Activated CD4-positive, alpha-beta T cell treated with anti-CD3 and anti-CD28 coated beads, Interleukin-2, Interleukin-4, amounts not matched to agents 100 ng/mL and 50 ng/mL, durations not matched to agents 16 hours and 8 hours (primary cell): ENCODE measurements around the gene EXD2.
"Not testable (repeated sequence)": the region's sequence is repeated elsewhere in the genome, so short reads cannot be mapped to it uniquely, and the experiment has no call there.

Experiments
- DNase-seq: peaks from one replicate; pipeline ENCODE4 v3.0.0-alpha.2; 2020; ENCODE audit warnings: low spot score

The EXD2 gene

GRCh38 chr14:69252851-69253250, 61.6 kb downstream of the EXD2 start:
- DNase-seq: no peak

GRCh38 chr14:69259168-69259526, 67.8 kb downstream of the EXD2 start:
- no peak for DNase-seq

- DNase-seq: no peak
Measured at GRCh38 chr14:69259527-69260189, 68.4 kb downstream of the EXD2 start, which contains the start of gene GALNT16. TSS of gene GALNT16 (plus strand) at chr14:69260158. CDS start at chr14:69260291, 133 bp downstream.

GRCh38 chr14:69260190-69260860, 69.0 kb downstream of the EXD2 start:
- no peak for DNase-seq

GRCh38 chr14:69260861-69261564, 69.7 kb downstream of the EXD2 start:
- peak; percentile 43 for DNase-seq

- DNase-seq: no peak
Measured at GRCh38 chr14:69261761-69262331, 70.5 kb downstream of the EXD2 start.

- DNase-seq: no peak
Measured at GRCh38 chr14:69262516-69262915, 71.2 kb downstream of the EXD2 start.

- DNase-seq: no peak
Measured at GRCh38 chr14:69263364-69263763, 72.1 kb downstream of the EXD2 start.

- no peak for DNase-seq
Measured at GRCh38 chr14:69263771-69264170, 72.5 kb downstream of the EXD2 start.

GRCh38 chr14:69266572-69267345, 75.5 kb downstream of the EXD2 start:
- DNase-seq: no peak

- no peak for DNase-seq
Measured at GRCh38 chr14:69267492-69267891, 76.2 kb downstream of the EXD2 start.

- DNase-seq: no peak
Measured at GRCh38 chr14:69268223-69268622, 76.9 kb downstream of the EXD2 start.

- no peak for DNase-seq
Measured at GRCh38 chr14:69268763-69269162, 77.5 kb downstream of the EXD2 start.

- no peak for DNase-seq
Measured at GRCh38 chr14:69269381-69269780, 78.1 kb downstream of the EXD2 start.

GRCh38 chr14:69270097-69270496, 78.8 kb downstream of the EXD2 start:
- no peak for DNase-seq

GRCh38 chr14:69270795-69271708, 79.8 kb downstream of the EXD2 start:
- no peak for DNase-seq

- no peak for DNase-seq
Measured at GRCh38 chr14:69274321-69274720, 83.0 kb downstream of the EXD2 start.

- no peak for DNase-seq
Measured at GRCh38 chr14:69275331-69275730, 84.0 kb downstream of the EXD2 start.

- DNase-seq: not testable (repeated sequence)
Measured at GRCh38 chr14:69277356-69277755, 86.1 kb downstream of the EXD2 start.

- DNase-seq: no peak
Measured at GRCh38 chr14:69280746-69281291, 89.5 kb downstream of the EXD2 start.
